ENCODE data around the gene NUP98. TPM values are rescaled to one million over a fixed set of nuclear protein-coding genes. Genes with fewer than 3 reads are reported as not detected.

The NUP98 gene
- total RNA-seq, 2 donors from 2014 or later, result 135 to 216 TPM

DNA sequence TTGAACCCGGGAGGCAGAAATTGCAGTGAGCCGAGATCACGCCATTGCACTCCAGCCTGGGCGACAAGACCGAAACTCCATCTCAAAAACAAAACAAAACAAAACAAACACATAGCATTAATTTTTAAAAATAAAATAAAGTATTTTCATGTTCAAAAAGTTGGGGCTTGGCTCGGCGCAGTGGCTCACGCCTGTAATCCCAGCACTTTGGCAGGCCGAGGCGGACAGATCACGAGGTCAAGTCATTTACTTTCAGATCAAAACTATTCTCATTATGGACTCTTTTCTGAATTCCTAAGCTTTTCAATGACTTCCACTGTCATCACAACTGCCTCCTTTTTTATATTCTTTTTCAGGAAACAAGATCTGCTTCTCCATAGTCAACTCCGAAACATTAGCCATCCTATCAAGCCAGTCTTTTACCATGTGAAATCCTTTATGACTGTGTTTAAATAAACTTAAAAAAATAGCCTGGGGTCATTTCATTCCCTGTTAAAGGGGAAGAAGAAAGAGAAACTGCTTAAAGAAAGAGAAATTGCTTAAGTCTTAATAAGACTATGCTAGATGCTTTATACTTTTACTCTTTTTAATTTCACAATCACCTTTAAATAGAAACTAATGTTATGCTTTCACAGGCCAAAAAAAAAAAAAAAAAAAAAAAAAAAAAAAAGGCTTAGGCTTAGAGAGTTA, 113.1 kb downstream of the NUP98 start:
- ATAC-seq (ENCODE audit: insufficient number of reproducible peaks, low FRiP score, low read depth) (no peak), DNase-seq (ENCODE audit: low spot score) (no peak)
- Histone ChIP-seq H3K4me1 (ENCODE audit: control insufficient read depth in 1 of 2, low read depth in 2 of 2) (no peaks in the 10 kb centered on the region), H3K4me3 (no peak overlapping the region), H3K36me3 (peaks cover 68% of the 10 kb centered on the region), H3K27me3 (replicated peaks; ENCODE audit: insufficient read depth) (no peaks in the 10 kb centered on the region), H3K9me3 (no peaks in the 10 kb centered on the region), H3K27ac (no peak overlapping the region)
- TF ChIP-seq, protein P1, sequence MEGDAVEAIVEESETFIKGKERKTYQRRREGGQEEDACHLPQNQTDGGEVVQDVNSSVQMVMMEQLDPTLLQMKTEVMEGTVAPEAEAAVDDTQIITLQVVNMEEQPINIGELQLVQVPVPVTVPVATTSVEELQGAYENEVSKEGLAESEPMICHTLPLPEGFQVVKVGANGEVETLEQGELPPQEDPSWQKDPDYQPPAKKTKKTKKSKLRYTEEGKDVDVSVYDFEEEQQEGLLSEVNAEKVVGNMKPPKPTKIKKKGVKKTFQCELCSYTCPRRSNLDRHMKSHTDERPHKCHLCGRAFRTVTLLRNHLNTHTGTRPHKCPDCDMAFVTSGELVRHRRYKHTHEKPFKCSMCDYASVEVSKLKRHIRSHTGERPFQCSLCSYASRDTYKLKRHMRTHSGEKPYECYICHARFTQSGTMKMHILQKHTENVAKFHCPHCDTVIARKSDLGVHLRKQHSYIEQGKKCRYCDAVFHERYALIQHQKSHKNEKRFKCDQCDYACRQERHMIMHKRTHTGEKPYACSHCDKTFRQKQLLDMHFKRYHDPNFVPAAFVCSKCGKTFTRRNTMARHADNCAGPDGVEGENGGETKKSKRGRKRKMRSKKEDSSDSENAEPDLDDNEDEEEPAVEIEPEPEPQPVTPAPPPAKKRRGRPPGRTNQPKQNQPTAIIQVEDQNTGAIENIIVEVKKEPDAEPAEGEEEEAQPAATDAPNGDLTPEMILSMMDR (IDR thresholded peaks at IDR 0.05), result no peak

GRCh38 chr11:3683039-3683438, 114.3 kb downstream of the NUP98 start:
- Histone ChIP-seq H3K4me1 (ENCODE audit: control insufficient read depth in 1 of 2, low read depth in 2 of 2) (no peaks in the 10 kb centered on the region), H3K27ac (no peak overlapping the region), H3K36me3 (peaks cover 73% of the 10 kb centered on the region), H3K27me3 (replicated peaks; ENCODE audit: insufficient read depth) (no peaks in the 10 kb centered on the region), H3K9me3 (no peaks in the 10 kb centered on the region), H3K4me3 (no peak overlapping the region)
- ATAC-seq (ENCODE audit: insufficient number of reproducible peaks, low FRiP score, low read depth) (no peak), DNase-seq (ENCODE audit: low spot score) (no peak)
- TF ChIP-seq, protein P1 (IDR thresholded peaks at IDR 0.05), result no peak

GRCh38 chr11:3679077-3679476, 118.3 kb downstream of the NUP98 start:
- peaks cover 76% of the 10 kb centered on the region for H3K36me3 ChIP-seq
- H3K9me3 ChIP-seq, result no peaks in the 10 kb centered on the region
- H3K4me1 ChIP-seq (ENCODE audit: control insufficient read depth in 1 of 2, low read depth in 2 of 2), result no peaks in the 10 kb centered on the region
- ATAC-seq (ENCODE audit: insufficient number of reproducible peaks, low FRiP score, low read depth) (no peak), DNase-seq (ENCODE audit: low spot score) (no peak)
- TF ChIP-seq, protein P1 (IDR thresholded peaks at IDR 0.05), result no peak
- no peak overlapping the region for H3K4me3 ChIP-seq
- H3K27me3 ChIP-seq (replicated peaks; ENCODE audit: insufficient read depth), result no peaks in the 10 kb centered on the region
- no peak overlapping the region for H3K27ac ChIP-seq

DNA sequence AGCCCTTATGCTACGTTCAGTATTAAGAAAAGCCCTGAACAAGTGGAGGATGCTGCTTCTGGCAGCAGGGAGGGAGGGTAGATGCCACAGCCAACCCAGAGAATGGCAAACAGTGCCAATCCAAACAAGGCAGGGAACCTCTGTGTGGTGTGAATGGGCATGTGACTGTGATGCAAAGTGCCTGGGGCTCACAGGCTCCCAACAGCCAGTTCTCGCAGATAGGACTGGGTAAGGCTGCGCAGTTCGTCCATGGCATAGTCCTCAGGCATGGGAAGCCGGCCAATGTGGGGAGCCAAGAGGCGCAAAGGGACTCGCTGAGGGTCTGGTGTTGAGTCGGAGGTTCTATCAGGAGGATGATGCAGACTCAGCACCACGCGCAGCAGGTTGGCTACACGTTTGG, 121.4 kb downstream of the NUP98 start:
- Histone ChIP-seq H3K4me1 (ENCODE audit: control insufficient read depth in 1 of 2, low read depth in 2 of 2) (no peaks in the 10 kb centered on the region), H3K4me3 (no peak overlapping the region), H3K9me3 (no peaks in the 10 kb centered on the region), H3K27me3 (replicated peaks; ENCODE audit: insufficient read depth) (no peaks in the 10 kb centered on the region), H3K36me3 (peaks cover 60% of the 10 kb centered on the region), H3K27ac (no peak overlapping the region)
- ATAC-seq (ENCODE audit: insufficient number of reproducible peaks, low FRiP score, low read depth) (no peak), DNase-seq (ENCODE audit: low spot score) (no peak)
- TF ChIP-seq, protein P1 (IDR thresholded peaks at IDR 0.05), result no peak

GRCh38 chr11:3674189-3674588, 123.2 kb downstream of the NUP98 start:
- H3K36me3 ChIP-seq, result peaks cover 56% of the 10 kb centered on the region

More at GRCh38 chr11:3674189-3674588, 123.2 kb downstream of the NUP98 start:
- H3K27me3 ChIP-seq (replicated peaks; ENCODE audit: insufficient read depth), result no peaks in the 10 kb centered on the region
- ATAC-seq (ENCODE audit: insufficient number of reproducible peaks, low FRiP score, low read depth) (no peak), DNase-seq (ENCODE audit: low spot score) (no peak)
- TF ChIP-seq, protein P1 (IDR thresholded peaks at IDR 0.05), result no peak
- H3K9me3 ChIP-seq, result no peaks in the 10 kb centered on the region
- H3K4me1 ChIP-seq (ENCODE audit: control insufficient read depth in 1 of 2, low read depth in 2 of 2), result no peaks in the 10 kb centered on the region
- no peak overlapping the region for H3K4me3 ChIP-seq
- H3K27ac ChIP-seq, result no peak overlapping the region
